AG20443 (cell line): Measurements from ENCODE around the gene HOXB1.

Experiments used
- DNase-seq: peaks from one replicate; pipeline ENCODE4 v3.0.0; 2012; ENCODE audit warnings: low spot score, mixed read lengths

HOXB1 gene

DNA sequence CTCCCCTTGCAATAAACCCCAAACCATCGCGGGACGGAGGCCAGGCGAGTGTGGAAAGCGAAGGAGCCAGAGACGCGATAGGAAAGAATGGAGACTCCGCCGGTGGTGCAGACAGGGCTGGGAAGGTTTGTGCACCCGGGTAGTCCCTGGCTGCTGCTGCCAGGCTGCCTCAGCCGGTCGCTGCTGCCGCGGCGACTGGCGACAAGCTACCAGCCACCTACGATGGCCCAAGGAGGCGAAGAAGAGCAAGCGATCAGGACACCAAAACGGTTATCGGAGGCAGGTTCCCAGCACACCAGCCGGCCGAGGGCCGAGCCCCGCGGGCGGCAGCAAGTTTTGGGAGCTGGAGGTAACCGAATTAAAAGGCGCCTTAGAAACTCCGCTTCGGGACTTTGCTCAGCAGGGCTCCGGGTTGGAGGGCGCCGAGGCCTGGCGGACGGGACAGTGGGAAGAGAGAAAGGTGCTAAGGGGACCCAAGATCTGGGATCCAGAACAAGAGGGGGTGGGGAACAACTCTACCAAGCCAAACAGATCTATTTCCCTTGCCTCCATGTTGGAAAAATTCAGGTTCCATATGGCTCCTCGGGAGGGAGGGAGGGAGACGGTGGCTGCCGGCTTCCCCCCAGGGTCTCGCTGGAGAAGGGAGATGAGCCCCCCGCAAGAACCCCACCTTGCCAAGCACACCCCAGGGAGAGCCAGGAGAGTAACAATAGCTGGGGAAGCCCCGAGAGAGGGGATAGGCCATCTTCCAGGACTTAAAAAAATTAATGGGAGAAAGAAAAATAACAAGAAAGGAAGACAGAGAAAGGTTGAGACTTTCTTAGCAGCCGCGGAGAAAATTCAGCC, 23.8 kb upstream of the HOXB1 start:
- no peak for DNase-seq

DNA sequence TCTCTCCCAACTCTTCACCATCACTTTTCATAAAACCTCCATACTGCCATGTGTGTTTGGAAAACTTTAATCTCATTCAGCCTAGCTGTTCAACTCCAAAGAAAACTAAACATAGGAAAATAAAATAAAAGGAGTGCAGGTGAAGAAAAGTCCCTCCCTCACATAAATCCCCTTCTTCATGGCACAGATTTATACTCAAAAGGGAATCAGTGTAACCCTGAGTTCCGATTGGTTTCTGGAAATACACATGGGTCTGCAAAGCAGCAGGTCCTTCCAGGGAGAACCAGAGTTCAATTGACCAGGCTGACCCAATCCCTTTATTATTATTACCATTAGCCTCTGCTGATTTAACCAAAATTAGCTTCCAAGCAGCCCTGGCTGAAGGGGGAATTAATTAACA, 23.0 kb upstream of the HOXB1 start:
- no peak for DNase-seq

DNA sequence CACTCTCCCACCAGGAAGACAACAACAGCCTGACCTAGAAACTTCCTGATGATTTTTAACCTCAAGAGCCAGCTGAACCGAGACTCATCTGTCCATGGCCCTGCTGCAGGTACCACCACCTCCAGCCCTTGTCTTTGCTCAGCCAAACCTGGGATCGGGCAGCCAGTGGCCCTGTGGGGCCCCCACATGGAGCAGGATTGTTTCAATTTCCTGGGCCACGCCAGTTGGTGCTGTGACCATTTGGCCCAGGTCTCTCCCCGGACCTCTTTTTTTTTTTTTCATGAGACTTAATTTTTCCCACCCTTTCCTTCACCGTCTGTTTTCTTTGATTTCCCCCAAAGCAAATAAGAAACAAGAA, 22.4 kb upstream of the HOXB1 start:
- no peak for DNase-seq

DNA sequence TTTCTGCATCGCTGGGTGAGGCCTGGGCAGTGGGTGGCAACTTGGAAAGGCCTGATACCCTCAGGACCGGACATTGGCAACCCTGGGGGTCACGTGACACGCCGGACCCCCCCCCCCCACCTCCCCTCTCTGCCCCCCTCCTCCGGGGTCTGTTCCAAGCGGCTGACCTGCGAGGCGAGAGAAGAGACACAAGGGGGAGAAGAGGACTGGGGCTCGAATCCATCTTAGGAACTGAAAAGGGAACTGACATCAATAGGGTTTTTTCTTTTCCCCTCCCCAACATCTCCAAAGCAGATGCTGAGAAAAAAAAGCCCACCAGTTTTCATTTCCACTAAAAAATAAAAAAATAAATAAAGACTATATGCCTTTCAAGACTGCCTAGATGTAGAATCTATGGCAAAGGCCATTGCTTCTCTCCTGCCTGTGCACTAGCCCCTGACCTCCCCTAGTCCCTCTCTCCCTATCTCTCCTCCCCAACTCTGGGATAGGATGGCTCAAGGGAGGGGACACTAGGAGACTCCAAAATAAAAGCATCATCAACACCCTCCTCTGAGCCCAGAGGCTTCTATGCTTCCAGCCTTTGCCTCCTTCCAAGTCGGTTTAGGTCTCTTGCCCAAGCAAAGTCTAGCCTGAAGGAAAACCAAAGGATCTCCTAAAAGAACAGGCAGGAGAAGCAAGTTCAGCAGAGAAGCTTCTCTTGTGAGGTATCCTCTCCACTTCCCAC, 21.8 kb upstream of the HOXB1 start:
- no peak for DNase-seq

DNA sequence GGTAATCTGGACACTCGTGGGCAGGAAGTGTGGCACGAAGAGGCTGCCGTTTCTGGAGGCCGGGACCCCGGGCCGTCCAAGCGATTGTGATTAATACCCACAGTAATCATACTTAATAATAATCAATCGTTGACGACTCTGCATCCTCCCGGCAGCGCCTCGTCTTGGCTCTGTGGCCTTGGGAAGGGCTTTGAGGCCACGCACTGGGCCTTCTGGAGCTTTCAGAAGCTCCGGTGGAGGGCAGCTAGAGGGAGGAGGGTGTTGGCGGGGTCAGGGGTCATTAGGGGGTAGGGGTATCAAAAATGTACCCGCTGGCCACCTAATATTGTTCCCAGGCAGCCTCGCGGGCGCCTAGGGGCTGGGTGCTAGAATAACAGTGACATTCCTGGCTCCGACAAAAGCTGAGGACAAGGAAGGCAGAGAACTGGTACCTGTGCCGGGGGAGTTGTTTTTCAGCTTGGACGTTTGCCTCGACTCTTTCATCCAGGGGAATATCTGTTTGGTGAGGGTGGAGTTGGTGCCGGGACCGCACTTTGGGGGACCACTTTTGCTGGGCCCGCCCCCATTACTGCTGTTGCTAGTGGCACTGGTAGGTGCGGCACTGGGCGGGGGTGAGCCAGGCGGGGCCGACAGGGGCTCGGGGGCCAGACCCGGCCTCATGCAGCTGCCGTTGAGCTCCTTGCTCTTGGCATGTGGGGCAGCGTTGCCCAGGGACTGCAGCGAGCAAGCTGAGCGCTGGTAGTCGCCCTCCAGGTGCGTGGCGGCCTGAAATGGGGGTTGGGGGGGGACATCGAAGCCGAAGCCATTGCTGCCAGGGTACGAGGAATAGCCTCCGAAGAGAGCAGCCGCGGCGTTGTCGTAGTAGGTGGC, 21.0 kb upstream of the HOXB1 start:
- DNase-seq, result no peak

DNA sequence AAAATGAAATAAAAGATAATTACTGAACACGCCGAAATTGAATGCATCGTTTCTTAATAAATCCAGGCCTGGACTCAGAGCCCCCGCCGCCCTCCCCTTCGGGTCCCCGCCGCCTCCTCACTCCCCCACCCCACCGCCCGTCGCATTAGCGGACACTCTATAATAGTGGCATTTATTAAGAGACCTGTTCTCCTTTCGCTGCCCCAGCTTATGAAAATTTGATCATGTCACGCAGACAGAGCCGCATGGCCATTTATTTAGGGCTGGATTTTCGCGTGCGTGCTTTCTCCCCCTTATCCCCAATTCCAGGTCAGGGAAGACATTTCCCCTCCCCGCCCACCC, 20.4 kb upstream of the HOXB1 start:
- DNase-seq, result no peak

DNA sequence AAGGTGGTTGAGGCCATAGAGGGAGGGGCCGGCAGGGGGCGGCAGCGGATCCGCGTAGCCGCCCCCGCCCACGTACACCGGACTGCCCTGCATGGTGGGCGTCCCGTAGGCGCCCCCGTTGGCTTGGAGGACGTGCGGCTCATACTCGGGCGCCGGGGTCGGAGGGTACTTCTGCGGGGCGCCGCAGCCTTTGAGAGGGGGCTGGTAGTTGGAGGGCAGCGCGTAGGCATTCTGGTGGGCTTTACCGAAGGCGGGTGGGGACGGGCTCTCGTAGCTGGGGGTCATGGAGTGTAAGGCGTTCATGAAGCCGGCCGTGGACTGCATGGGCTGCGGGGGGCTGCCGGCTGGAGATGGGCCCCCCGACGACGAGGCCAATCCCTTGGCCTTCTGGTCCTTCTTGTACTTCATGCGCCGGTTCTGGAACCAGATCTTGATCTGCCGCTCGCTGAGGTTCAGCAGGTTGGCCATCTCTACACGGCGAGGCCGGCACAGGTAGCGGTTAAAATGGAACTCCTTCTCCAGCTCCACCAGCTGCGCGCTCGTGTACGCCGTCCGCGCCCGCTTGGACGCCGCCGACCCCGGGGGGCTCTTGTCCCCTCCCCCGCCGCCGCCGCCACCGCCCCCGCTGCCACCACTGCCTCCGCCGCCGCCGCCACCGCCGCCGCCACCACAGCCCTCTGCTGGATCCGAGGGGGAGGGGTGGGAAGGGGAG, 19.8 kb upstream of the HOXB1 start:
- no peak for DNase-seq

DNA sequence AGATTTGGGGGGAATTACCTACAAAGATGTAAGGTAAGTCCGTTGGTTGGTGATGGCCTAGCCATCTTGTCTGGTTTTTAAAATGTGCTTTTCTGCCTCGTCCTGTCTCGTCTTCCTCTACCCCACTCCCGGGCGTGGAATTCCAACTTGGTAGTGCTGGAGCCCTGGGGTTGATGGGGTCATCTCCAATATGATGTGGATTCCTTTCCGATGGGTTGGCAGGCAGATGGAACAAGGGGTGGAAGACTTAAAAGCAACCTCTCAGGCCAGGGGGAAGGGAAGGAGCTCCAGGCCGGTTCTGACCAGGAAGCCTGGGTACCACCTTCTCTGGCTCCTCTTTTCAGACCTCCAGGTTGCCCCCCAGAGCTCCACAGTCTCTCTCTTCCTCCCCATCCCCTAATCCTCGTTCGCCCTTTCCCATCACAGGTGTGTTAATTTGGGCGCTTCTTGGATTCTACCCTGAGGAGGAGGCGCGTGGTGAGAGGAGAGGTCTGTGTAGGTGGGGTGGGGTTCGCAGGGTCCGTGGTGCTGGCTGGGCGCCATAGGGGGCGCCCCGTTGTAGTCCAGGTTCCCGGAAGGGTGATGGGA, 19.2 kb upstream of the HOXB1 start:
- DNase-seq, result no peak

DNA sequence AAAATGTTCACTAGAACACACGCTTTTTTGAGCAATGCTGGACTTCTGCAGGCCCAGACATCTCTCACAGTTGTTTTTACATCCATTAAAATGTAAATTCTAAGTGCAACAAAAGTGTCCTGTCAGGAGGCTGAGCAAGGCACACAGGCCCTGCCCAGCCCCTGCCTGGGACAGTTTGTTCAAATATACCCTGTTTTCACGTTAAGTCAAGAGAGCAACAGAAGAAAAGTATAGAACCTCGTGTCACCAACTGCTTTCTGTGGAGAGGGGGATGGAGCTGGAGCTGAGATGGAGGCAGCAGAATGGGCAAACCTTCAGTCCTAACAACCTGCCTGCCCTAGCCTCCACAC, 18.4 kb upstream of the HOXB1 start:
- DNase-seq, result no peak

DNA sequence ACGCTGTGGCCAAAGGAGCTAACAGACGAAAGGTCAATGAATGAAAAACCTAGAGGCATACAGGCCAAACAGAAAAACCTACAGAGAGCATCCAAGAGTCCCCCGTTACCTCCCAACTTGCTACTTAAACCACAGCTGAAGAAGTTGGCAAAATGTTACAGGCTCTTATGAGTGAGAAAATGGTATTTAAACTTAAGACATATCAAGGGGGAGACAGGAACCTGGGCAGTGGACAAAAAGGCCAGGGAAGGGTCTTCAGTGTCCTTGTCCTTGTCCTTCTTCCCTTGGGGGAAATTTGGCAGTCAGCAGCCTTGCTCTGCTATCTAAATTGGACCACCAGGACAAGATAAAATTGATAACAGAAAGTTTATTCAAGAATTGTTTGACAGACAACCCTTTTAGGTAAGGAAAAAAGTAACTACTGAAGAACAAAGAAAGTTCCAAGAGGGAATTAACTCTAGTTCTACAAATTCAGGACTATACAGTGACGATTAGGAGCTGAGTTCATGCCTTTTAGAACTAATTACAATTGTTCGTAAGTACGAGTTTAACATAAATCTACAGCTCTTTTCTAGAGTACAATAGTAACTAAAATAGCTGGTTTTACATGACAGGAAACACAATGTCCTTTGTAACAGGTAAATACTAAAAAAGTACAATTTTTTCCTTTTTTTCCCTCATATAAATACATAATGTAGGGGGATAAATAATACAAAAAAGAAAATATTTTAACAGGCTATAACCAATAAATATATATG, 17.9 kb upstream of the HOXB1 start:
- DNase-seq, result no peak

DNA sequence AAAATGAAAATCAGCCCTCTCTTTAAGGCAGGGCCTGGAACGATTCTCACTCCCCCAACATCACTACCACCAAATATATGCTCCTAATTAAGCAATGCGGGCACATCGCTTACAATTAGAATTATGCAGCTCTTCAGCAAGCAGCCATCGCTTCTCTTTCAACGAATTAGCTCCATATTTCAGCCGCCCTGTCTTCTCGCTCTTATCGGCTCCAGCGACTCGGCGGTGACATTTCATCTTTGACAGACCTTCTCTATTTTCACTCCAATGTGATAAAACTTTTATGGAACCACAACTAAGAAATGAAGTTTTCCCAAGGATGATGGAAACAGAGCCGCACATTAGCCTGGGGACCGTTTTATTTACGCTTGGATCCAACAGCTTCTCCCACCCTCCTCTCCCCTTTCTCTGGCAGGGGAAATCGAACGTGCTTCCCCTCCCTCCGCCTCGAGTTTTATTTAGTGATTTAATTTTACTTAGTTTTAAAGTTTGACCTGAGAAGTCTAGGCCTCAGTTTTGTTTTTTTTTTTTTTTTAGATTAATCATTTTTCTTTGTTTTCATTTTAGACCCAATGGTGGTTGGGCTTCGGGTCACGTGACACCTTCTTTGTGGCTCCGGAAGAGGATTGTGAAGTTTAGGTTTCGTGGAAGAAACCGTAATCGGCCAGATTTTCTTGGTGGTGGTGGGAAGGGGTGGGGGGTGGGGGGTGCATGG, 17.2 kb upstream of the HOXB1 start:
- peak; percentile 64 for DNase-seq

DNA sequence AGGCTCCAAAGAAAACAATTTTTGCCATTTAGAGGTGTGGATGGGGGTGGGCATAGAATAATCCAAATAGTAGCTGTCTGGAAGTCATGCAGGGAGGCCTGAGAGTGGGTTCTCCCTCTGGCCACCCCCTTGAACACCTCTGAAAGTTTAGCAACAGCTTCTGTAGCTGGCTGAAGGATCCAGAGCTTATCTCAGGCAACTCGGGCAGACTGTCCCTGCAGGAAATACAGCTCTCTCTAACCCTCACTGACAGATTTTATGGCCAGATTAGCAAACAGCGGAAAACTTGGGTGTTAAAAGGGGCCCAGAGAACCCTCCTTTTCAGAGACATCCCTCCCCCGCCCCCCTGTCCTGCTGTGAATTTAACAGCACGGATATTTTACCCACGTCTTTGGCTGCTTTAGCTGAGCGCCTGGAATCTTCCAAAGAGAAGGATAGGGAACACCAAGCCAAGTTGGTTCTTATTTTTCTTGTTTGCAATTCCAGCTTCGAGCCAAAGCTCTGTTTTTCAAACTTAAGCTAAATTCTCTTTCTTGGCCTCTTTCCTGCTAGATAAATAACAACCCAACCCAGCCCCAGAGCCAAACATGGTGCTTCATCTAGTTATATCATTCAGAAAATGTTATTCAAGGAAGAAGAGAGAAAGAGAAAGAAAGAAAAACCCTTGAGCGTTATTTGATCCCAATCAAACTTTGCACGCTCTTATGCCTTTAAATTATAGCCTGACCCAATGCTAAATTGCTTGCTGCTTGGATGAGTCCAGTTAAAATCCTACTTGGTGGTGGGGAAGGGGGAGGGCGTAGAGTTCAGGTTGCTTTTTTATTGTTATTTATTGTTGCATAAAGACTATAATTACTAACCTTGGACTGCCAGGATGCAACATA, 16.4 kb upstream of the HOXB1 start:
- DNase-seq, result no peak

DNA sequence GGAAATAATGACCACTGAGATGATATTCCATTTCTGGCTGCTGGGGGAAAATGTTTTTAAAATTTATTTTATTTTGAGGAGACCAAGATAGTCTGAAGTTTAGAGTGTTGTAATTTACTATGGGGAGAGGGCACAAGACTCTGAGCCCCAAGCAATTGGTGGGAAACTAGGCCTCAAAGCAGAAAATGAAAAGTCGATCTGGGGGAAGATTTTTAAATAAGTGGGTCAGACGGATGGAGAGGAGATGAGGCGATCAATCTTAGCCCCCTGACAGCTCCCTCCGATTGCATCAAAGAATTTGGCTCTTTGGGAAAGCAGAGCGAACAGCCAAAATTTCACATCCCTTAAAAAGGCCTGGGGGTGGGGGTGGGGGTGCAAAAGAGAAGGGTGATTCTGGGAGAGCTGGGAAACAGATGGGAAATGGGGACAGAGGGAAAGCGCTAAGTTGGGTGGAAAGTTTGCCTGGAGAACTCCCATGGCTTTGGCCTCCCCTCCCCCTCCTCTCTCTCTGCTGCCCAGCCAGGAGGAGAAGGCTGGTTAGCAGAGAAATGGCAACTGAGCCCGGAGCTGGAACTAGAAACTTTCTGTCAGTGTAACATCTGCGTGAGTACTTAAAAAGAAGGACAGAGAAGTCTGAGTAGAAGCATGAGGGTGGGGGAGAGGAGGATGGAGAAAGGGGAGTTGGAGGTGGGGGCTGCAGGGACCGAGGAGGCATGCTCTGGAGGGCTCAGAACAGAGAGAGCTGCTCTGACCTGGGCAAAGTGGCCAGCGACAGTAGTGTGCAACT, 15.5 kb upstream of the HOXB1 start:
- DNase-seq, result no peak

DNA sequence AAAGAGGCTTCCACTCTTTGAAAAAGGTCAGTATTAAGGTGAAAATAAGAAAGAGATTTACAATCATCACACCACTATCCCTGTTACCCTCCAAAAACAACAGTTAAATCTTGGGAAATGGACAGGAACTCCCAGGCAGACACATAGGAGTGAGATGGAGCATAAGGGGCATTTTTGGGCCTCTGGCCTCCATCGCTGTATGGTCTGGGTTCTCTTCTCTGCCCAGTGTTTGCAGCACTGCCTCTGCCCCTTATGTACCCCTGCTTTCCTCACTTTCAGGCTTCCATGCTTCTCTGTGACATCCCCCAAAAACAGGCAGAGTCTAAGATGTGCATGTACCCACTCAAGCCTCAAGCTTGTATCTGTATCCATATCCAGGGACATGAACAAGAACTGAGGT, 14.7 kb upstream of the HOXB1 start:
- DNase-seq, result no peak

DNA sequence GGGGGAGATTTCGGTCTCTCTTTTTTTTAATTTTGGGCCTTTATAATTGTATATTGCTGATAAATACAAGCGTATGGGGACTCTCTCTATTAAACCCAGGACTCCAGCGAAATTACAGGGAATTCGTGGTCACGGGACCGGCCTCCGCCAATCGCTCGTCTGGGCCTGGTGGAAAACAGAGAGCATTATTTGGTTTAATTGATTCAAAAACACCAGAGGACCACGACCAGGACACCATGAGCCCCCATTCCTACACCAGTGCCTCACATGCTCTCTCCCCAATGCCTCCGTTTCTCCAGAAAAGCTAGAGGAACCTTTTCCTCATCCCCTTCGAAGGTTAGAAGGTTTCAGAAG, 14.2 kb upstream of the HOXB1 start, which contains the start of gene HOXB2:
Gene HOXB2 (minus strand): TSS at position 88 of the 354 bp plus-strand sequence. CDS start 198 bp downstream, outside the sequence.
- peak; percentile 60 for DNase-seq

DNA sequence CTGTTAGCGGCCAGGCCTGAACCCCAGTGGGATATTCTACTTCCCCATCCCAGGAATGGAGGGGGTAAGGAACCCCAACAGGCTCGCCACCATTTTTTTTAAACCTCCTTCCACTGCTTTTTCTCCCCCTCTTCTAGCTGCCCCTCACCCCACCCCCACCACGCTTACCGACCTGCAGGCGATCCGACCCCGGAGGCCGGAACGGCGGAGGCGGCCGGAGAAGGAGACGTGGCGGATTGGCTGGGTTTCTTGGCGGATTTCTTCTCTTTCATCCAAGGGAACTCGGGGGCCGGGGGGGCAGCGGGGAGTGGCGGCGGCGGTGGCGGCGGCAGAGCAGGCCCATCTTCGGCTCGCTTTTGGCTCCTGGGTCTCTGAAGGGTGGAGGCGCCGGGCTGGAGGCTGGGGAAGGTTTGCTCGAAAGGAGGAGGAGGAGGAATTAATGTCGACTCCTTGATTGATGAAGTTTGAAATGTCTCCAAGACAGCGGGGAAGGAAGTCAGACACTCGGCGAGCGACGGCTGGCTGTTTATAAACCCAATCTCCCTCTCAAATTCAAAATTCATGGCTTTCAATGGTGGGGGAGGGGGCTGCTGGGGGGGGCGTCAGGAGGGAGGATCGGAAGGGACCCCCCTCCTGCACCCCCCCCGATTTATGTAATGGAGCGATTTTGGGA, 13.7 kb upstream of the HOXB1 start:
- DNase-seq, result peak; percentile 82

DNA sequence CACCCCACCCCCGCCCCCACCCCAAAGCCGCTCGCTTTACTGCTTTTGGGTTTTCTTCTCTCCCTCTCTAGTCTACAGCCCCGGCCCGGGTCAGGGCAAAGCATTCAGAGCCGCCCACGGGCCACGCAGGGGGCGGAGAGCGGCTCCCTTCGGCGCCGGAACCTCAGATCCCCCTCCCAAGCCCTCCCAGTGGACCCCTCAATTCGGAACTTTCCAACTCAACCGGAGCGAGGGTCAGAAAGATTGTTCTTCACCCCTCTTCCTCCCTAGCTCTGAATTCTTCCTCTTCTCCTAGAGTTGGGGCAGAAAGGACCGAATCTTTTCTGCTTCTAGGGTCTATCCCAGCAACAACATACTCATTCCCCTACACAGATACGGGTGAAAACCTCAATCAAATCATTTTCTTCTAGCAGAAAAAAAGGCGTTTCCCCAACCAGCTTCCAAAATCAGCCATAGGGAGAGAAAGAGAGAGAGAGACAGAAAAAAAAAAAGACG, 13.1 kb upstream of the HOXB1 start:
- no peak for DNase-seq
